Right lobe of liver (tissue), 6 donors: ENCODE measurements around the gene FLT1. TPM values are rescaled to one million over a fixed set of nuclear protein-coding genes. Genes with fewer than 3 reads are reported as not detected.

Source experiments
- ATAC-seq, 4 donors: fragments of 200-7000 bp; cut with Tn5 transposase; one replicate each; pipeline ENCODE4 v1.9.1; 2020; ENCODE audit warnings: mild to moderate bottlenecking in 4 of 4, moderate library complexity in 4 of 4
- DNase-seq, 3 donors: peaks; one replicate each; pipeline ENCODE4 v3.0.0-alpha.2; 2020
- H3K27ac ChIP-seq, 3 donors: fragments of 200-600 bp; one replicate each; pipeline ENCODE4 v1.8.0; 2022
- H3K27me3 ChIP-seq, 2 donors: fragments of 200-600 bp; one replicate each; pipeline ENCODE4 v1.8.0; 2022
- H3K36me3 ChIP-seq, 4 donors: fragments of 200-600 bp; sonication (generic) in 1 of 4; one replicate each; pipeline versions ENCODE4 v1.5.1 to v1.8.0; 2017 to 2022; ENCODE audit warnings: control low read depth in 1 of 4
- H3K4me1 ChIP-seq, 4 donors: fragments of 200-600 bp; sonication (generic) in 1 of 4; one replicate each; pipeline versions ENCODE4 v1.5.1 to v1.8.0; 2017 to 2022; ENCODE audit warnings: control low read depth in 1 of 4
- H3K4me3 ChIP-seq, 3 donors: fragments of 200-600 bp; one replicate each; pipeline ENCODE4 v1.8.0; 2022
- H3K9me3 ChIP-seq, 4 donors: fragments of 200-600 bp; sonication (generic) in 1 of 4; one replicate each; pipeline versions ENCODE4 v1.5.1 to v1.8.0; 2017 to 2022; ENCODE audit warnings: control low read depth in 1 of 4
- CTCF ChIP-seq, 4 donors: fragments of 200-600 bp in 3 of 4; fragments of 450-650 bp in 1 of 4; IDR thresholded peaks; one replicate each; pipeline versions ENCODE4 v1.5.1 to v1.8.0; 2016 to 2022; ENCODE audit warnings: antibody characterized with exemption in 4 of 4, mild to moderate bottlenecking in 2 of 4
- POLR2A ChIP-seq: fragments of 450-650 bp; IDR thresholded peaks from one replicate; pipeline ENCODE4 v1.6.1; 2017; ENCODE audit warnings: antibody characterized with exemption, mild to moderate bottlenecking
- WGBS: methylation state at CpG from one replicate; pipeline ENCODE4 v1.1.6; 2018; ENCODE audit warnings: low coverage, low lambda C conversion rate; ENCODE audit not compliant: insufficient coverage; ENCODE audit errors: missing lambda C conversion rate; 5-methylcytosine and 5-hydroxymethylcytosine counted together
- intact Hi-C, 2 donors: fragments of 100-400 bp; cut with DNase I; formaldehyde crosslinking; loops; one replicate each; pipeline versions ENCODE4 v1.11.2 to v1.14.1; 2022
- total RNA-seq, 6 experiments: library from RNA; depleted of rRNA in 2 of 6; stranded (reverse); fragments of >200 nt in 2 of 6; fragmentation: NEBNext Ultra II Directional in 3 of 6; extraction: Animal tissue kit (Norgen Biotek cat#: 25700) in 3 of 6; gene quantifications; one replicate each; pipeline versions ENCODE4 v1.1.0 to v1.2.4, GENCODE V29; 2016 to 2023
- donor health status: DM: no; HTN: yes; CAD: no.
- donor health status: DM: no; HTN: no; CAD: no.
- donor health status: DM: no; HTN: no; CAD: no.
- donor health status: DM: no; HTN: yes; CAD: no.
- donor health status: DM: no; HTN: yes; CAD: no.

Gene FLT1
- total RNA-seq, 6 experiments from 2014 or later = 10.6 to 66.4 (median 20.5) TPM

- TF ChIP-seq POLR2A (no peak), CTCF (IDR thresholded peaks at IDR 0.05) (no peak)
- no peak overlapping the region for H3K27ac ChIP-seq
- WGBS = 66% methylated on average over 3 of the region's 4 CpGs
- DNase-seq (no peak), ATAC-seq (peak in 1 of 4 donors; percentile 31)
- intact Hi-C loops = no loop called here
- no peaks in the 10 kb centered on the region for H3K4me1 ChIP-seq
- no peaks in the 10 kb centered on the region for H3K9me3 ChIP-seq
- no peaks in the 10 kb centered on the region for H3K36me3 ChIP-seq
- no peak overlapping the region for H3K4me3 ChIP-seq
- H3K27me3 ChIP-seq = no peaks in the 10 kb centered on the region
Measured at GRCh38 chr13:28337166-28338005, 157.5 kb downstream of the FLT1 start.

- DNase-seq (no peak), ATAC-seq (peak; percentile 29 to 51 (median 35))
- Histone ChIP-seq H3K36me3 (no peaks in the 10 kb centered on the region), H3K9me3 (no peaks in the 10 kb centered on the region), H3K4me1 (no peaks in the 10 kb centered on the region), H3K4me3 (no peak overlapping the region), H3K27ac (no peak overlapping the region), H3K27me3 (no peaks in the 10 kb centered on the region)
- TF ChIP-seq POLR2A = no peak
- TF ChIP-seq CTCF (IDR thresholded peaks at IDR 0.05) = no peak
- intact Hi-C loops = no loop called here
- 53% methylated on average over 3 of the region's 3 CpGs for WGBS
Measured at GRCh38 chr13:28336193-28336657, 158.7 kb downstream of the FLT1 start.

GRCh38 chr13:28333204-28333881 lies 161.6 kb downstream of the FLT1 start:
- Histone ChIP-seq H3K9me3 (no peaks in the 10 kb centered on the region), H3K27me3 (no peaks in the 10 kb centered on the region), H3K4me1 (no peaks in the 10 kb centered on the region), H3K27ac (no peak overlapping the region), H3K4me3 (no peak overlapping the region), H3K36me3 (no peaks in the 10 kb centered on the region)
- ATAC-seq = no peak
- WGBS = 66% methylated on average over 2 of the region's 2 CpGs
- DNase-seq = no peak
- TF ChIP-seq POLR2A (no peak), CTCF (IDR thresholded peaks at IDR 0.05) (no peak)
- intact Hi-C loops = no loop called here

GRCh38 chr13:28329395-28330158 lies 165.4 kb downstream of the FLT1 start:
- WGBS = 44% methylated on average over 8 of the region's 17 CpGs
- TF ChIP-seq POLR2A (no peak), CTCF (IDR thresholded peaks at IDR 0.05) (no peak)
- H3K4me1 ChIP-seq = no peaks in the 10 kb centered on the region
- ATAC-seq (peak; percentile 70 to 86 (median 83)), DNase-seq (no peak)
- no peak overlapping the region for H3K27ac ChIP-seq
- H3K4me3 ChIP-seq = no peak overlapping the region
- no peaks in the 10 kb centered on the region for H3K9me3 ChIP-seq
- no peaks in the 10 kb centered on the region for H3K27me3 ChIP-seq
- intact Hi-C loops = no loop called here
- H3K36me3 ChIP-seq = no peaks in the 10 kb centered on the region
